SU-DHL-6 (cell line): ENCODE data around the gene HS6ST1.

Experiments used
- EZH2phosphoT487 ChIP-seq: fragments of 200-600 bp; sonication (generic), shearing (Covaris generic); conservative IDR thresholded peaks from 2 replicates; pipeline ENCODE4 v1.6.1; 2018; ENCODE audit warnings: mild to moderate bottlenecking, antibody characterized with exemption, low read length, moderate library complexity, mixed read lengths
- TF ChIP-seq, protein P1 (sequence below): fragments of 200-600 bp; sonication (generic); IDR thresholded peaks from one replicate; pipeline ENCODE4 v1.5.1; 2017; ENCODE audit warnings: antibody characterized with exemption, mild to moderate bottlenecking, low read length, moderate library complexity; ENCODE audit not compliant: insufficient read depth, poor library complexity, severe bottlenecking

DNA sequence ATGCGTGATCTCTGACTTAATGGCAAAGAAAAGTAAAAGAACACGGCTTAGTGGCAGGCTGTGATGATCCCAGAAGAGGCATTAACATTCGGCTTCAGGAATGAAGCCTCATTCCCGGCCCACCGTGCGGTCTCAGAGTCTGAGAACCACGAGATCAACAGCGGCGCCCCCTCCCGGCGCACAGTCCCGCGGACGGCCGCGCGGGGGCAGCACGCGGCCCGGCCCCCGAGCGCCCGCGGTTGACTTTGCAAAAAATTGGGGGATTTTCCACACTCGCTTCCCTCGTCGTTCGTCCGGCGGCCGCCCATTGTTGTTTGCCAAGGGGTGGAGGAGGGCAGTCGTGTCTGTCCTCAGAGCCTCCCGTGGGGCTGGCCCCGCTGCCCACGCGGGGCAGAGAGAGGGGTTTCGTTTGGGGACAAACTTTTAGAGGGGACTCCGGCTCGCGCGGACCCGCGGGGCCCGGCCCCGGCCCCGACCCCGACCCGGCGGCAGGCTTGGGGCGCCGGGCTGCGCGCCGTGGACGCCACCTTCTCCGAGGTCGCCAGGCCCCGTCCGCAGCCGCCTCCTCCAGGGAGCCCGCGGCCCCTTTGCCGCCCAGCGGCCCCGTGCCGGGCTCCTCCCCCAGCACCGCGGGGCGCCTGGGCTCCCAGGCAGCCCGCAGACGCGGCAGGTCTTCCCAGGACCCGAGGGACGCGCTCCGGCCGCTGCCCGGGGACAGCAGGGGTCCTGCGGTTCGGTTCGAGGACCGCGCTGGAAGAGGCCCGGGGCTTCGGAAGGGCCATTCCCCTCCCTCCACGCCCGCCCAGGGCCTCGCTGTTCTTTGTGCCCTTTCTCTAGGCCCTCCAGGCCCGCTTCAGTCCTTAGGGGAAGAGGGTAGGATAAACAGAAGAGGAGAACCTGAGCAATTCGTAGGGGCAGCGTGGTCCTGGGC is 3.4 kb upstream of the HS6ST1 start:
- TF ChIP-seq, protein P1, sequence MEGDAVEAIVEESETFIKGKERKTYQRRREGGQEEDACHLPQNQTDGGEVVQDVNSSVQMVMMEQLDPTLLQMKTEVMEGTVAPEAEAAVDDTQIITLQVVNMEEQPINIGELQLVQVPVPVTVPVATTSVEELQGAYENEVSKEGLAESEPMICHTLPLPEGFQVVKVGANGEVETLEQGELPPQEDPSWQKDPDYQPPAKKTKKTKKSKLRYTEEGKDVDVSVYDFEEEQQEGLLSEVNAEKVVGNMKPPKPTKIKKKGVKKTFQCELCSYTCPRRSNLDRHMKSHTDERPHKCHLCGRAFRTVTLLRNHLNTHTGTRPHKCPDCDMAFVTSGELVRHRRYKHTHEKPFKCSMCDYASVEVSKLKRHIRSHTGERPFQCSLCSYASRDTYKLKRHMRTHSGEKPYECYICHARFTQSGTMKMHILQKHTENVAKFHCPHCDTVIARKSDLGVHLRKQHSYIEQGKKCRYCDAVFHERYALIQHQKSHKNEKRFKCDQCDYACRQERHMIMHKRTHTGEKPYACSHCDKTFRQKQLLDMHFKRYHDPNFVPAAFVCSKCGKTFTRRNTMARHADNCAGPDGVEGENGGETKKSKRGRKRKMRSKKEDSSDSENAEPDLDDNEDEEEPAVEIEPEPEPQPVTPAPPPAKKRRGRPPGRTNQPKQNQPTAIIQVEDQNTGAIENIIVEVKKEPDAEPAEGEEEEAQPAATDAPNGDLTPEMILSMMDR, result peak; percentile 77
- no peak for TF ChIP-seq EZH2phosphoT487
